ENCODE results near the gene WFS1.

GRCh38 chr4:6335040-6335590 is 65.5 kb downstream of the WFS1 start:
- TF ChIP-seq YY1 (IDR thresholded peaks at IDR 0.05; ENCODE audit: low read depth) (no peak), NFIC (IDR thresholded peaks at IDR 0.05) (no peak), TAF1 (IDR thresholded peaks at IDR 0.05; ENCODE audit: low read depth) (no peak)
